ENCODE results near the gene CCDC33.

CCDC33 gene

GRCh38 chr15:74289671-74290070 is 53.5 kb downstream of the CCDC33 start:
- DNase-seq (ENCODE audit: low spot score) = no peak

GRCh38 chr15:74290645-74291044 is 54.5 kb downstream of the CCDC33 start:
- no peak for DNase-seq (ENCODE audit: low spot score)

DNA sequence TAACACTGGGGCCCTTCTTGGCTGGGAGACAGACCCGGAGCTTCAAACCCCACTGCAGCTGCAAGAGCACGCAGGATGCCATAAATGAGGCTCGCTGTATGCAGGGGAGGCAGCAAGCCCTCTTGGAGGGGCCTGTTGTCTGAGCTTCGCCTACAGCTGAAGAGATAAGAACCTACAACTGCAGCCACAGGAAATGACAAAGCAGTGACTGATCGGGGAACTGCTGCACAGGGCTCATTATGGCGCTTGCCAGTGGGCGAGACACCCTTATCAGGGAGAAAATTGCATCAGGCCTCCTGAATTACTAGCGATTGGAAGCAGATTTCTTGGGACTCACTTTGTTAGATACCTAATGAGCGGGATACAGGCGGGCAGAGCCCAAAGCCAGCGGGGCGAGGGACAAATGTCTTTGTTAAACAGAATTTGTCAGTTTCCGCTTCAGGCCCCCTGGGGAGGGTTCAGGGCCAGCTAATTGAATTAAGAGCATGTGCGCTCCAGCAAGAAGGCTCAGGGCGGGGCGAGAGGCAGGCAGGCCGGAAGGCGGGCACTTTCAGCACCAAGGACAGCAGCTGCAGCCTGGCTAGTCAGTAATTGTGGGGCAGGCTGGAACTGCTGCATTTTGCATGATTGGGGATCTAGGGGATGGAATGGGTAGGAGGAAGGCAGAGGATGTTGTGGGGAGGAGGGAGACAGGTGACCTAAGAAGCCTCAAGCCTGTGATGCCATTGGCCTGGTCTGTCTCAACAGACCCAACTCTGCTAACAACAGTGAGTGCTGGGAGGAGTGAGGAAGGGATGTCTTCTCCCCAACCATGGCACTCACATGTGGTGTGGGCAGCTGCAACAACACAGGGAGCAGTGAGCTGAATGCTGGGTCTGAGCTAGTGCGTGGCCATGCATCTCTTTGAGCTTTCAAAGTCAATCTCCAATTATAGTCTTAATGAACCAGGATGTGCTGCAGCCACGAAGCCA is 55.3 kb downstream of the CCDC33 start:
- DNase-seq (ENCODE audit: low spot score) = peak; percentile 95

DNA sequence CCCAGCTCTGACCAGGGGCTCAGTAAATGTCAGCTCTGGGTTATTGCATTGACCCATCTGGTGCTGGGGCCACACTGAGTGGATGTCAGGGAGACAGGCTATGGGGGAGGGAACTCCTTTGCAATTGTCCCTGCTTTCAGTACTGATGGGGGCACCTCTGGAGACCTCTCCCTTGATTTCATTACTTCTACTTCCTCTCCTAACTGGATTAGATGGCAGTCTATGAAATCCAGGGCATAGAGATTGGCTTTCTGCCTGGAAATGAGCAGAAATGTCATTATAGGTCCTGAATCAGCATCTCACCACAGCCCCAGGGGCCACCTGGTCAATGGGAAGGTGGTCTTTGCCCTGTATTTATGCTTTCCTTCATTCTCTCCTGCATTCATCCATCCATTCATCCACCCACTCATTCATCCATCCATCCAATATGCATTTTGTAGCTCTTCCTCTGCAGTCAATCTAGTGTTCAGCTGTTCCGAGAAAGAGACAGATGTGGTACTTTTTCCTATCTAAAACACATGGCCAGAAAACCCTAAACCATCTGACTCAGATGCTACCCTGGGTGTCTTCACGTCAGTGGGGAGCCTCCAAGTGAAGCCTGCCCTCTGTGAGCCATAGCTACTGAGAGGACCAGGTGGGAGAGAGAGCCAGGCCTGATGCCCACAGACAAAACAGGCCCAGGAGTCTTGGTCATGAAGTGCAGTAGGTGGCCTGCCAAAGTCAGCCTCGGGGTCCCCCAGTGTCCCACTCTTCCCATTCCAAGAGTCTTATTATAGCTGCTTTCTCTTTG is 57.1 kb downstream of the CCDC33 start:
- no peak for DNase-seq (ENCODE audit: low spot score)

DNA sequence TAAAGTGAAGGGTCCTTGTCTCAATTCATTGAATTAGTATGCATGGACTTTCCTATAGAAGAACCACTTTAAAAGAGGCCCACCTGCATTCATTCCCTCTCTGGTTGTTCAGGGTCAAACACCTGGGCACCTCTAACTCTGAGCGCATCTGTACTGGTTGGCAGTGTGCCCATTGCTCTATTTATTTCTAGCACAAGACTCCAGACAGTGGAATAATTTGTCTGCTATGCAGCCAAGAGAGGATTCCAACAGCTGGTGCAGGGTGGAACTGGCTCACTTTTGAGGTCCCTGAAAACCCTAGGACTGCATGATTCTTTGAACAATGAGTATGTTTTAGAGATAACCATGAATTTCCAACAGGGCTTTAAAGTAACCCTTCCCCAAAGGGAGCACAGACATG is 57.9 kb downstream of the CCDC33 start:
- no peak for DNase-seq (ENCODE audit: low spot score)

- no peak for DNase-seq (ENCODE audit: low spot score)
These were observed 59.7 kb downstream of the CCDC33 start for GRCh38 chr15:74295800-74296199.

DNA sequence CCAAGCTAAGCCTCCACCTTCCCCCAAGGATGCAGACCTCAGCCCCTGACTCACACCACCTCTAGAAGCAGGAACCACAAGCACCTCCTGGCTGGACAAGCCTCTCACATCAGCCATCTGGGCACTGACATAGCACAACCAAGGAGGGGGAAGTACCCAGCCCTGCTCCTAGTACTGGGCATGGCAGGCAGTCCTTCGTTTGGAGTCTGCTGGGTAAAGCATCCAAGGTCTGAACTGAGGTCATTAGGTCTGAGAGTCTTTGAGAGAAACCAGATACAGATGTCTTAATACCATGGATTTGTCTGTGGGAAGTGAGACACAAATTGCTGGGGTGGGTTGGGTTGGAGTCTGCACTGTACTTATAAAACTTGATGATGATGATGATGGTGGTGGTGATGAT is 61.8 kb downstream of the CCDC33 start:
- no peak for DNase-seq (ENCODE audit: low spot score)

DNA sequence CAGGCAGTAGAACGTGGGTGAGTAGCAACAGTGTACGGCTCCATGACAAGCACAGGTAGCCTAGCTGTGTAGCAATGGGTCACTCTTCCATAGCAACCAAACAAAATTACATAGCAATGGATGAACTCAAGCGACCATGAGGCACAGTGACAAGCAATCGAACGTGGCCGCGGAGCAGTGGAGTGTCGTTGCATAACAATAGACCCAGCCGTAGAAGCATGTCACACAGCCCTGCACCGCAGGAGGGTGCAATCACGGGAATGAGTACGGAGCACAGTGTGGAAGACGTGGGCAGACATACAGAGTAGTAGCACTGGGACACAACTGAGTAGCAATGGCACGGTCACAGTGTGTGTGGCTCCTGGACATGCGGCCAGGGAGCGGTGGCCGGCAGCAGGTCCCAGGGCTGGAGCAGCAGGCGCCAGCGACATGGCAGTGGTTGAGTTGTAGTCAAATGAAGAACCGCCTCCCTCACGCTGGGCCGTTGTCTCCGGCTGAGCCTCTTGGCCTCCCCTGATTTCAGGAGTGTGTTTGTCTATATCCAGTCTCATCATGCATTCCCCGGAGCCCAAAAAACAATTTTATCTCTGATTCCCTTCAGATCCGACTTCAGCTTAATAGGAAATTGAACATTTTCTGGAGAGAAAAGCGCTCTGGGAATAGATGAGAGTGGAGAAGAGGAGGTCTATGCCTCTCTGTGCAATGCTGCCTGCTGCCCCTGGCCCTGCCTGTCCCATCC is 64.1 kb downstream of the CCDC33 start:
- no peak for DNase-seq (ENCODE audit: low spot score)

- DNase-seq (ENCODE audit: low spot score) = no peak
These were observed 65.6 kb downstream of the CCDC33 start for GRCh38 chr15:74301583-74302361.

DNA sequence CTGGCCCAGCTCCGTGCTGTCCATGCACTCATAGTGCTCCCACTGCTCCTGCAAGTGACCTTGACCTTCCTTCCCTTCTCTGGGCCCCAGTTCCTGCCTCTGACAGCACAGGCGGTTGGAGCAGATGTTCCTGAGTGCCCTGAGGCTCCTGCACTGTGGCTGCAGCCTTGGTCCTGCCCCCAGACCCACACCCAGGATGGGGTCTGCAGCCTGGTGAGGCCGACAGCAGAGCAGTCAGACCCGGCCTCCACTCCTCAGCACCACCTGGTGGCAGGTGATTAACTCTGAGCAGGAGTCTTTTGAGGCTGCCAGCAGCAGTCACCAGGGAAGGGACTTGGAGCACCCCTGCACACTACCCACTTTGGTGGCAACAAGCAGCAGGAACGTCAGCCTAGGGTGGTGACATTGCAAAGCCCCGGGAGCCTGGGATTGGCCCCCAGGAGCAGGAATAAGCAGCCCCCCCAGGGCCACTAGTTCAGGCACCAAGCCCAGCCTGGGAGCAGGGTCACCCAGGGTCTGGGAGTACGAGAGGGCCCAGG is 66.8 kb downstream of the CCDC33 start:
- DNase-seq (ENCODE audit: low spot score) = peak; percentile 79

GRCh38 chr15:74303741-74304309 is 67.7 kb downstream of the CCDC33 start:
- no peak for DNase-seq (ENCODE audit: low spot score)

- DNase-seq (ENCODE audit: low spot score) = no peak
These were observed 68.3 kb downstream of the CCDC33 start for GRCh38 chr15:74304431-74304830.

DNA sequence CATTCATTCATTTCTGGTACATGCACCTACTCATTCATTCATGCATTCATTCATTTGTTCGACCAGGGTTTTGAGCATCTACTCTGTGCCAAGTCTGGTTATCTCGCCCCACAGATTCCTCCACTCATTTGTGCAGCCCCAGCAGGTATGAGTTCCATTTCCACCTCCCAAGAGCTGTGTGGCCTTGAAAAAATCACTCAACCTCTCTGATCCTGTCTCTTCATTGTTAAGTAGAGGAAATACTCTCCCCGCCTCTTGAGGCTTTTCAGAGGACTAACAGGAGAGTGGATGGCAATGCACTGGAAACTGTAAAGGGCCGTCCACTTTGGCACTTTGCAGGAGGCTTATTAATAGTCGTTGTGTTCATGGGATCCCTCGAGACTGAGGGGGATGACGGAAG is 69.6 kb downstream of the CCDC33 start:
- DNase-seq (ENCODE audit: low spot score) = no peak

GRCh38 chr15:74306781-74307217 is 70.7 kb downstream of the CCDC33 start:
- DNase-seq (ENCODE audit: low spot score) = no peak

GRCh38 chr15:74307827-74308811 is 72.0 kb downstream of the CCDC33 start:
- peak; percentile 81 for DNase-seq (ENCODE audit: low spot score)

- DNase-seq (ENCODE audit: low spot score) = peak; percentile 72
These were observed 75.8 kb downstream of the CCDC33 start for GRCh38 chr15:74311734-74312444.

DNA sequence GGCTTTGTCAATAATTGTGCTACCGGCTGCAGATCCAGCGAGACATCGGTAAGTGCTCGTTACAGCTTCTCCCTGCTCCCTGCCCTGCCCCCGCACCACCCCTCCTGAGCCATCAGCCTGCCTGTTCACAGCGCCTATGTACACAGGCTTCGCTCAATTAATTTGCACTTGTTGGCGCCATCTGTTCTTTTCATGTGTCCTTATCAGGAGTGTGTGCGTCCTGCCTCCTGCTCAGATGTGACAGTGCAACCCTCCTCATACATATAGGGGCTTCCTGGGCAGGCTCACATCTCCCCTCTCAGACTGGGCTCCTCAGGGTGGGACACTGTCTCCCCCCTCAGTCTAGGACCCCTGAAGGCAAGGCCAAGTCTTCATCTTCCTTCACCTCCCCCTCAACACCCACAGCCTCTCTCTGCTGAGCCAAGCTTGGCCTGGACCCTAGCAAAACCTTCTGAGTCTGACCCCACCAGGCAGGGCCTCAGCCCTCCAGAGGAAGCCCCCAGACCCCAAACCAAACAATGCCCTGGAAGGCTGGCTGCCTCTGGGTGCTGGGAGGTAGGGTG is 76.4 kb downstream of the CCDC33 start:
- no peak for DNase-seq (ENCODE audit: low spot score)

- DNase-seq (ENCODE audit: low spot score) = no peak
These were observed 77.8 kb downstream of the CCDC33 start for GRCh38 chr15:74313889-74314288.
